Breast epithelium (tissue), 3 donors: ENCODE data around the gene FBXL19.

Source experiments
- CTCF ChIP-seq, 3 donors: fragments of 450-650 bp; IDR thresholded peaks; one replicate each; pipeline ENCODE4 v1.5.1; 2016 to 2017; ENCODE audit warnings: antibody characterized with exemption in 3 of 3, mild to moderate bottlenecking in 3 of 3, moderate library complexity in 3 of 3
- POLR2A ChIP-seq: fragments of 450-650 bp; IDR thresholded peaks from one replicate; pipeline ENCODE4 v1.6.1; 2016; ENCODE audit warnings: antibody characterized with exemption, mild to moderate bottlenecking, moderate library complexity
- POLR2AphosphoS5 ChIP-seq, 3 donors: sonication (generic); formaldehyde crosslinking; IDR thresholded peaks; one replicate each; pipeline ENCODE4 v1.6.1; 2017; ENCODE audit warnings: antibody characterized with exemption in 3 of 3

GRCh38 chr16:30961384-30961783 lies 38.0 kb downstream of the FBXL19 start:
- TF ChIP-seq POLR2AphosphoS5 (IDR thresholded peaks at IDR 0.05) (no peak), CTCF (IDR thresholded peaks at IDR 0.05) (no peak), POLR2A (no peak)
